ENCODE measurements around the gene NUMBL.

GRCh38 chr19:40668991-40669614 is 21.3 kb downstream of the NUMBL start:
- TF ChIP-seq CTCF (IDR thresholded peaks at IDR 0.05) = no peak
- TF ChIP-seq POLR2A (IDR thresholded peaks at IDR 0.05) = no peak

All from heart left ventricle (tissue), 13 donors.